B cell (primary cell): ENCODE data around the gene C6orf136. TPM values are rescaled to one million over a fixed set of nuclear protein-coding genes. Genes with fewer than 3 reads are reported as not detected.
A peak's percentile ranks its signal among the peaks of the same experiment; 100 is the strongest.

Source experiments
- ATAC-seq: fragments of 200-7000 bp; cut with Tn5 transposase; one replicate; pipeline ENCODE4 v1.10.0; 2021; ENCODE audit warnings: low read depth, mild to moderate bottlenecking, moderate number of reproducible peaks, moderate library complexity
- CTCF ChIA-PET: fragments of 350-600 bp; sonication (Branson Sonifier 250); formaldehyde crosslinking; loops from one replicate; lab custom pipeline; 2021; ENCODE audit warnings: antibody characterized with exemption, inconsistent platforms; lab: Charles Lee
- POLR2A ChIA-PET: fragments of 350-600 bp; sonication (Branson Sonifier 250); formaldehyde crosslinking; loops from one replicate; lab custom pipeline; 2021; ENCODE audit warnings: antibody characterized with exemption; lab: Charles Lee
- DNase-seq: peaks from one replicate; pipeline ENCODE4 v3.0.0; 2013
- H2AFZ ChIP-seq: 2 replicates; pipeline ENCODE4 v1.6.1; 2012; ENCODE audit warnings: mild to moderate bottlenecking, low read depth, low read length; ENCODE audit not compliant: insufficient read depth, poor library complexity, severe bottlenecking
- H3K27ac ChIP-seq, 2 donors: 1 replicate in 1 of 2; 2 replicates in 1 of 2; pipeline ENCODE4 v1.5.1; 2012 to 2013; ENCODE audit warnings: low read length in 2 of 2, mild to moderate bottlenecking in 2 of 2, moderate library complexity in 1 of 2
- H3K27me3 ChIP-seq, 4 experiments: fragments of 200-600 bp in 1 of 4; sonication (generic) in 1 of 4; replicated peaks in 1 of 4; 1 replicate in 2 of 4; 2 replicates in 2 of 4; pipeline versions ENCODE4 v1.6.1 to v1.7.0; 2013 to 2016; ENCODE audit warnings: low read length in 3 of 4, mild to moderate bottlenecking in 2 of 4, mixed read lengths in 1 of 4, moderate library complexity in 1 of 4; ENCODE audit not compliant: insufficient read depth in 4 of 4, control insufficient read depth in 3 of 4; ENCODE audit errors: control extremely low read depth in 1 of 4
- H3K36me3 ChIP-seq, 2 experiments: replicated peaks in 1 of 2; 1 replicate in 1 of 2; 2 replicates in 1 of 2; pipeline versions ENCODE4 v1.6.1 to v1.7.1; 2013; ENCODE audit warnings: low read length in 1 of 2; ENCODE audit not compliant: insufficient read depth in 2 of 2, control insufficient read depth in 1 of 2; ENCODE audit errors: control extremely low read depth in 1 of 2, extremely low read depth in 1 of 2
- H3K4me1 ChIP-seq, 2 donors: fragments of 200-600 bp in 1 of 2; sonication (generic) in 1 of 2; 1 replicate in 1 of 2; 2 replicates in 1 of 2; pipeline versions ENCODE4 v1.5.1 to v1.6.1; 2013 to 2017; ENCODE audit warnings: low read length in 2 of 2; ENCODE audit not compliant: control insufficient read depth in 2 of 2, insufficient read depth in 2 of 2
- H3K4me2 ChIP-seq: replicated peaks from 2 replicates; pipeline ENCODE3; 2012; ENCODE audit warnings: mild to moderate bottlenecking, low read depth, low read length; ENCODE audit not compliant: poor library complexity, severe bottlenecking
- H3K4me3 ChIP-seq, 5 experiments: fragments of 200-600 bp in 1 of 5; sonication (generic) in 1 of 5; 1 replicate in 3 of 5; 2 replicates in 2 of 5; pipeline versions ENCODE4 v1.5.1 to v1.7.0; 2011 to 2016; ENCODE audit warnings: low read length in 4 of 5, mild to moderate bottlenecking in 4 of 5, low read depth in 2 of 5, control low read depth in 1 of 5, moderate library complexity in 1 of 5; ENCODE audit not compliant: insufficient read depth in 1 of 5; ENCODE audit errors: control extremely low read depth in 1 of 5, extremely low read depth in 1 of 5
- H3K79me2 ChIP-seq: fragments of 200-600 bp; sonication (generic); one replicate; pipeline ENCODE4 v1.6.0; 2016; ENCODE audit warnings: low read length; ENCODE audit not compliant: control insufficient read depth, insufficient read depth
- H3K9ac ChIP-seq: fragments of 200-600 bp; sonication (generic); 2 replicates; pipeline ENCODE4 v1.6.1; 2017; ENCODE audit warnings: mild to moderate bottlenecking, low read length, moderate library complexity
- H3K9me3 ChIP-seq, 3 donors: one replicate each; pipeline versions ENCODE4 v1.6.1 to v1.7.1; 2013; ENCODE audit warnings: low read length in 2 of 3; ENCODE audit not compliant: control insufficient read depth in 2 of 3, insufficient read depth in 1 of 3; ENCODE audit errors: control extremely low read depth in 1 of 3
- H4K20me1 ChIP-seq: 2 replicates; pipeline ENCODE4 v1.6.0; 2012; ENCODE audit warnings: mild to moderate bottlenecking, low read length; ENCODE audit not compliant: insufficient read depth, control insufficient read depth, poor library complexity, severe bottlenecking
- H3K27ac Mint-ChIP-seq: one replicate; pipeline ENCODE4 v1.8.0; 2021; ENCODE audit warnings: mixed read lengths
- H3K27me3 Mint-ChIP-seq: one replicate; pipeline ENCODE4 v1.8.0; 2021; ENCODE audit warnings: mixed read lengths
- H3K4me1 Mint-ChIP-seq: one replicate; pipeline ENCODE4 v1.8.0; 2021; ENCODE audit warnings: mixed read lengths
- H3K4me3 Mint-ChIP-seq: one replicate; pipeline ENCODE4 v1.8.0; 2021; ENCODE audit warnings: mixed read lengths
- H3K9me3 Mint-ChIP-seq: one replicate; pipeline ENCODE4 v1.8.0; 2022; ENCODE audit warnings: mixed read lengths; ENCODE audit not compliant: insufficient read depth
- EZH2 ChIP-seq: IDR thresholded peaks from 2 replicates; pipeline ENCODE4 v1.6.1; 2012; ENCODE audit warnings: borderline replicate concordance, low read depth, mild to moderate bottlenecking, moderate library complexity, low read length; ENCODE audit not compliant: insufficient read depth, poor library complexity, severe bottlenecking
- WGBS: methylation state at CpG from one replicate; pipeline ENCODE4 v1.1.5; 2013; ENCODE audit warnings: missing lambda C conversion rate; ENCODE audit not compliant: insufficient coverage; 5-methylcytosine and 5-hydroxymethylcytosine counted together
- intact Hi-C: fragments of 100-400 bp; cut with micrococcal nuclease; formaldehyde crosslinking; loops from one replicate; pipeline ENCODE4 v1.10.0; 2022
- polyA plus RNA-seq: library from polyadenylated mRNA; depleted of rRNA; stranded (reverse); fragments of >200 nt; gene quantifications from 2 replicates; pipeline ENCODE4 v1.2.3, GENCODE V29; 2012
- total RNA-seq, 2 donors: library from RNA; stranded (reverse); fragments of 120-200 nt in 1 of 2; gene quantifications; 1 replicate in 1 of 2; 2 replicates in 1 of 2; pipeline versions ENCODE4 v1.2.3 to v1.2.4, GENCODE V29; 2013 to 2022
- TF ChIP-seq, protein P1 (sequence below): fragments of 200-600 bp; IDR thresholded peaks from one replicate; pipeline ENCODE4 v1.8.0; 2022; ENCODE audit warnings: antibody characterized with exemption, mild to moderate bottlenecking

C6orf136 gene
- total and polyA plus RNA-seq, 2 donors (not counting 1 experiment from before 2014, with no cell fraction given), result 36.6 to 37.2 TPM

DNA sequence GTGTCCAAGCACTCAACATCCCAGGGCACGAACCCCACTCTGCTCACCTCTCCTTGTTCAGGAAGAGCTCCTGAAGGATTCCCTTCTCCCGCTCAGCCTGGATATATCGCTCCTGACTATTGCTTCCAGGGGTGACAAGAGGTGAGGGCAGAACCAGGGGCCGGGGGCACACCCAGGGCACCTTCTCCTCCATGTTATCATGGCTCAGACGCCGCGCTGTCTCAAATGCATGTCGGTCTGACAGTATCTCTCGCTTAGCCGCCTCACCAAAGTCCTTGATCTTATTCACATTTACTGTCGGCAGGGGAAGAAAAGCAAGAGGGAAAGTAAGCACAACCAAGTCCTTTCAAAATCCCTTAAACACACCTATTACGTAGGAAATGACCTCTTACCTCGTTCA, 43.0 kb upstream of the C6orf136 start:
- Histone ChIP-seq H2AFZ (no peak overlapping the region), H3K9ac (no peak overlapping the region), H3K36me3 (peaks cover 8 to 87% of the 10 kb centered on the region in 2 experiments), H3K4me2 (no peak overlapping the region), H3K4me1 (no peaks in the 10 kb centered on the region), H3K4me3 (no peak overlapping the region), H3K27ac (no peak overlapping the region), H3K9me3 (no peaks in the 10 kb centered on the region), H4K20me1 (peaks cover 58% of the 10 kb centered on the region), H3K79me2 (peaks cover 38% of the 10 kb centered on the region), H3K27me3 (no peaks in the 10 kb centered on the region)
- H3K4me3 Mint-ChIP-seq, result no peak overlapping the region
- H3K27me3 Mint-ChIP-seq, result no peaks in the 10 kb centered on the region
- H3K4me1 Mint-ChIP-seq, result peaks cover 14% of the 10 kb centered on the region
- POLR2A ChIA-PET, result no interaction called here
- TF ChIP-seq, protein P1, sequence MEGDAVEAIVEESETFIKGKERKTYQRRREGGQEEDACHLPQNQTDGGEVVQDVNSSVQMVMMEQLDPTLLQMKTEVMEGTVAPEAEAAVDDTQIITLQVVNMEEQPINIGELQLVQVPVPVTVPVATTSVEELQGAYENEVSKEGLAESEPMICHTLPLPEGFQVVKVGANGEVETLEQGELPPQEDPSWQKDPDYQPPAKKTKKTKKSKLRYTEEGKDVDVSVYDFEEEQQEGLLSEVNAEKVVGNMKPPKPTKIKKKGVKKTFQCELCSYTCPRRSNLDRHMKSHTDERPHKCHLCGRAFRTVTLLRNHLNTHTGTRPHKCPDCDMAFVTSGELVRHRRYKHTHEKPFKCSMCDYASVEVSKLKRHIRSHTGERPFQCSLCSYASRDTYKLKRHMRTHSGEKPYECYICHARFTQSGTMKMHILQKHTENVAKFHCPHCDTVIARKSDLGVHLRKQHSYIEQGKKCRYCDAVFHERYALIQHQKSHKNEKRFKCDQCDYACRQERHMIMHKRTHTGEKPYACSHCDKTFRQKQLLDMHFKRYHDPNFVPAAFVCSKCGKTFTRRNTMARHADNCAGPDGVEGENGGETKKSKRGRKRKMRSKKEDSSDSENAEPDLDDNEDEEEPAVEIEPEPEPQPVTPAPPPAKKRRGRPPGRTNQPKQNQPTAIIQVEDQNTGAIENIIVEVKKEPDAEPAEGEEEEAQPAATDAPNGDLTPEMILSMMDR, result no peak
- TF ChIP-seq EZH2, result no peak
- DNase-seq, result no peak
- no peak for ATAC-seq
- no peak overlapping the region for H3K27ac Mint-ChIP-seq
- 95% methylated on average over 9 of the region's 13 CpGs for WGBS
- CTCF ChIA-PET, result no interaction called here
- no peaks in the 10 kb centered on the region for H3K9me3 Mint-ChIP-seq
- intact Hi-C loops, result no loop called here

DNA sequence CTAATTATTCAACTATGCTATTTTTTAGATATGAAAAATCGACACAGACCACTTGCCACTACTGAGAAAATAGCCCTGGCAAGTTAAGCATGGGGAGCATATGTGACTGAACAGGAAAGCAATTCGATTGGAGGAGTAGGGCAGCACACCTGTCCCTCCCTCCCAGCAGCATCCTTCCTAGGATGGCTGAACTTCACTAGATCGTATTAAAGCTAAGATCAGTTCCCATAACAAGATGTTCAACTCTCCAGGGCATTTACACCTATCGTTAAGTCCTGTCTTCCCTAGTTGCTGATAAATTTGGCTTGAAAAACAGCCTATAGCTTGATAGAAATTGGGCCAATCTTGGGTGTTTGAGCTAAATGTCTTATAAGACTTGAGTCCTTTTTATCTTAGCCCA, 36.9 kb upstream of the C6orf136 start:
- WGBS, result 92% methylated on average over 2 of the region's 4 CpGs
- H3K4me1 Mint-ChIP-seq, result peaks cover 67% of the 10 kb centered on the region
- ChIA-PET POLR2A (interaction anchor here (0.6 kb wide), 1 partner anchor 29 kb away, joined by 3 read pairs; no protein-coding TSS in a partner anchor), CTCF (interaction anchor here (0.8 to 1.5 kb wide), 4 partner anchors 12 to 123 kb away, joined by 3 to 14 read pairs (median 4); no protein-coding TSS in a partner anchor)
- H3K9ac ChIP-seq, result no peak overlapping the region
- H3K4me1 ChIP-seq, result peaks cover 33 to 35% of the 10 kb centered on the region in 2 donors
- H2AFZ ChIP-seq, result no peak overlapping the region
- intact Hi-C loops, result loop anchor here (10.0 kb wide), 1 partner anchor 745 kb away; the partner anchor contains the start of gene HLA-B
- H3K27ac ChIP-seq, result peak overlapping the region; percentile 1 to 99
- H3K4me3 Mint-ChIP-seq, result no peak overlapping the region
- no peaks in the 10 kb centered on the region for H3K27me3 ChIP-seq
- TF ChIP-seq, protein P1, result no peak
- TF ChIP-seq EZH2, result no peak
- peaks cover 81% of the 10 kb centered on the region for H3K79me2 ChIP-seq
- DNase-seq (no peak), ATAC-seq (no peak)
- peaks cover 5 to 46% of the 10 kb centered on the region in 2 experiments for H3K36me3 ChIP-seq
- no peaks in the 10 kb centered on the region for H3K27me3 Mint-ChIP-seq
- H3K27ac Mint-ChIP-seq, result peak overlapping the region; percentile 78
- H4K20me1 ChIP-seq, result peaks cover 36% of the 10 kb centered on the region
- no peaks in the 10 kb centered on the region for H3K9me3 ChIP-seq
- no peak overlapping the region for H3K4me3 ChIP-seq
- H3K4me2 ChIP-seq, result no peak overlapping the region
- no peaks in the 10 kb centered on the region for H3K9me3 Mint-ChIP-seq
